ENCODE results near the gene GALNTL6. TPM values are rescaled to one million over a fixed set of nuclear protein-coding genes. Genes with fewer than 3 reads are reported as not detected.

Gene GALNTL6
- total and polyA plus RNA-seq, 2 donors from 2014 or later: 0.60 TPM; not detected in 1

- Histone ChIP-seq H3K36me3 (ENCODE audit: control insufficient read depth in 2 of 3, insufficient read depth in 3 of 3, low read length in 3 of 3) (no peaks in the 10 kb centered on the region), H3K4me3 (ENCODE audit: low read length in 3 of 3) (no peak overlapping the region), H3K27me3 (ENCODE audit: control insufficient read depth, insufficient read depth, low read length) (no peaks in the 10 kb centered on the region), H3K9me3 (ENCODE audit: control insufficient read depth in 2 of 3, insufficient read depth in 1 of 3, low read length in 3 of 3) (no peaks in the 10 kb centered on the region), H3K27ac (ENCODE audit: low read depth in 2 of 2, low read length in 2 of 2) (no peak overlapping the region), H3K4me1 (ENCODE audit: control insufficient read depth in 2 of 3, insufficient read depth in 2 of 3, low read depth in 1 of 3, low read length in 3 of 3) (no peaks in the 10 kb centered on the region), H3K9ac (ENCODE audit: low read length in 3 of 3) (no peak overlapping the region)
- no peak for FAIRE-seq
- no peak for TF ChIP-seq CTCF (IDR thresholded peaks at IDR 0.05; ENCODE audit: borderline replicate concordance, extremely low read depth, insufficient read depth)
- intact Hi-C loops (cut with DNase I): no loop called here
- no peak for DNase-seq
These were observed 1024.9 kb downstream of the GALNTL6 start for GRCh38 chr4:172838111-172838510.

- H3K36me3 ChIP-seq (ENCODE audit: control insufficient read depth in 2 of 3, insufficient read depth in 3 of 3, low read length in 3 of 3): no peaks in the 10 kb centered on the region
- TF ChIP-seq CTCF (IDR thresholded peaks at IDR 0.05; ENCODE audit: borderline replicate concordance, extremely low read depth, insufficient read depth): no peak
- intact Hi-C loops (cut with DNase I): no loop called here
- no peak overlapping the region for H3K4me3 ChIP-seq (ENCODE audit: low read length in 3 of 3)
- DNase-seq: no peak
- H3K9ac ChIP-seq (ENCODE audit: low read length in 3 of 3): no peak overlapping the region
- H3K27ac ChIP-seq (ENCODE audit: low read depth in 2 of 2, low read length in 2 of 2): no peak overlapping the region
- no peaks in the 10 kb centered on the region for H3K4me1 ChIP-seq (ENCODE audit: control insufficient read depth in 2 of 3, insufficient read depth in 2 of 3, low read depth in 1 of 3, low read length in 3 of 3)
- H3K27me3 ChIP-seq (ENCODE audit: control insufficient read depth, insufficient read depth, low read length): no peaks in the 10 kb centered on the region
- FAIRE-seq: no peak
- no peaks in the 10 kb centered on the region for H3K9me3 ChIP-seq (ENCODE audit: control insufficient read depth in 2 of 3, insufficient read depth in 1 of 3, low read length in 3 of 3)
These were observed 1025.7 kb downstream of the GALNTL6 start for GRCh38 chr4:172838943-172839342.

DNA sequence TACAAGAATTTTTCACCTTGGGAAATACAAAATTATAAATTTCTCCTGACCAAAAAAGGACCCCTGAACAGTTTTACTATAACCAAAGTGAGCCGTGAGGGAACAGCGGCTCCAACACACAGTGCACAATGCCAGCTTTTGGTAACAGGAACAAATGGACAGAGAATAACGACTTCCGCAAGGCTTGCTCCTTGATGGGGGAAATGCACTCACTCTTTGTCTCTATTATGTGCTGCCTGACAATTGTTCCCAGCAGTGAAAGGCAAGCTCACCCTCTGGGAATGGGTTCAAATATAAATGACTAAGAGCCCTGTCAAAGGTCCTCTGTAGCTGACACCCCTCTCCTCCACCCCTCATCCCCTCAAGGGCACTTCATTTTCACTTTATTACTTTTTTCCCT is 1029.6 kb downstream of the GALNTL6 start:
- Histone ChIP-seq H3K36me3 (ENCODE audit: control insufficient read depth in 2 of 3, insufficient read depth in 3 of 3, low read length in 3 of 3) (no peaks in the 10 kb centered on the region), H3K27ac (ENCODE audit: low read depth in 2 of 2, low read length in 2 of 2) (no peak overlapping the region), H3K4me1 (ENCODE audit: control insufficient read depth in 2 of 3, insufficient read depth in 2 of 3, low read depth in 1 of 3, low read length in 3 of 3) (no peaks in the 10 kb centered on the region), H3K4me3 (ENCODE audit: low read length in 3 of 3) (no peak overlapping the region), H3K9me3 (ENCODE audit: control insufficient read depth in 2 of 3, insufficient read depth in 1 of 3, low read length in 3 of 3) (no peaks in the 10 kb centered on the region), H3K27me3 (ENCODE audit: control insufficient read depth, insufficient read depth, low read length) (no peaks in the 10 kb centered on the region), H3K9ac (ENCODE audit: low read length in 3 of 3) (no peak overlapping the region)
- FAIRE-seq (no peak), DNase-seq (peak in 1 of 5 donors; percentile 8)
- no peak for TF ChIP-seq CTCF (IDR thresholded peaks at IDR 0.05; ENCODE audit: borderline replicate concordance, extremely low read depth, insufficient read depth)
- intact Hi-C loops (cut with DNase I): no loop called here

GRCh38 chr4:172843192-172843591 is 1030.0 kb downstream of the GALNTL6 start:
- no peak overlapping the region for H3K9ac ChIP-seq (ENCODE audit: low read length in 3 of 3)
- no peaks in the 10 kb centered on the region for H3K9me3 ChIP-seq (ENCODE audit: control insufficient read depth in 2 of 3, insufficient read depth in 1 of 3, low read length in 3 of 3)
- intact Hi-C loops (cut with DNase I): no loop called here
- no peak for TF ChIP-seq CTCF (IDR thresholded peaks at IDR 0.05; ENCODE audit: borderline replicate concordance, extremely low read depth, insufficient read depth)
- FAIRE-seq: no peak
- no peak overlapping the region for H3K4me3 ChIP-seq (ENCODE audit: low read length in 3 of 3)
- DNase-seq: no peak
- no peaks in the 10 kb centered on the region for H3K27me3 ChIP-seq (ENCODE audit: control insufficient read depth, insufficient read depth, low read length)
- H3K27ac ChIP-seq (ENCODE audit: low read depth in 2 of 2, low read length in 2 of 2): no peak overlapping the region
- H3K36me3 ChIP-seq (ENCODE audit: control insufficient read depth in 2 of 3, insufficient read depth in 3 of 3, low read length in 3 of 3): no peaks in the 10 kb centered on the region
- H3K4me1 ChIP-seq (ENCODE audit: control insufficient read depth in 2 of 3, insufficient read depth in 2 of 3, low read depth in 1 of 3, low read length in 3 of 3): no peaks in the 10 kb centered on the region

Data from kidney (tissue), 14 donors.